ENCODE results near the gene MYD88. TPM values are rescaled to one million over a fixed set of nuclear protein-coding genes. Genes with fewer than 3 reads are reported as not detected.

The MYD88 gene
- polyA plus RNA-seq, 3 donors, result 286 to 427 (median 398) TPM

DNA sequence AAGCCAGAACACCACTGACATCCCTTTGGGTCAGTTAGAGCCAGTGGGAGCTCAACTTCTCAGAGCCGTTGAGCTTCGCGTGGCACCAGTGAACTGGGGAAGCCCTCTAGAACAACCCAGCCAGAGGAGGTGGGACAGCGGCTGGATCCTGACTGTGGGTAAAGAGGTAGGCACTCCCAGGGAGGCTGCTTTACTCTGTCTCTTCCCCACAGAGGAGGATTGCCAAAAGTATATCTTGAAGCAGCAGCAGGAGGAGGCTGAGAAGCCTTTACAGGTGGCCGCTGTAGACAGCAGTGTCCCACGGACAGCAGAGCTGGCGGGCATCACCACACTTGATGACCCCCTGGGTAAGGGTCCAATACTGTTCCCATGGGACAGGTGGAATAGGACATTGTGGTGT lies 1.2 kb downstream of the MYD88 start:
- peak overlapping the region; percentile 96 for H3K9ac ChIP-seq (ENCODE audit: insufficient read depth, low read length, poor library complexity, severe bottlenecking)
- H3K9me3 ChIP-seq (replicated peaks in 1 of 2; ENCODE audit: control insufficient read depth in 1 of 2, insufficient read depth in 1 of 2, low read length in 2 of 2), result no peaks in the 10 kb centered on the region
- peaks cover 66% of the 10 kb centered on the region for H3K4me1 Mint-ChIP-seq
- intact Hi-C loops (cut with micrococcal nuclease), result loop anchor here (2.0 to 10.0 kb wide), 4 partner anchors 25 to 205 kb away; partner anchors contain the start of genes OXSR1 (in 1 of the 2) and XYLB (in 1 of the 2)
- peaks cover 60 to 80% of the 10 kb centered on the region in 2 donors for H3K4me1 ChIP-seq (ENCODE audit: control insufficient read depth in 1 of 2, insufficient read depth in 2 of 2, low read length in 2 of 2)
- H3K27ac ChIP-seq (ENCODE audit: low read depth in 1 of 2, low read length in 2 of 2), result peak overlapping the region; percentile 95 to 97
- no peak overlapping the region for H2AFZ ChIP-seq (ENCODE audit: insufficient read depth, low read depth, low read length, poor library complexity, severe bottlenecking)
- peaks cover 24 to 37% of the 10 kb centered on the region in 2 donors for H3K36me3 ChIP-seq (replicated peaks in 1 of 2; ENCODE audit: control insufficient read depth in 1 of 2, insufficient read depth in 2 of 2, low read length in 2 of 2)
- peaks cover 0 to 1% (median 0%) of the 10 kb centered on the region in 7 donors for H3K9me3 Mint-ChIP-seq
- no peak for DNase-seq
- 100% methylated on average over 3 of the region's 7 CpGs for WGBS (ENCODE audit: insufficient coverage)
- peak overlapping the region; percentile 95 to 99 for H3K4me3 Mint-ChIP-seq
- peaks cover 67% of the 10 kb centered on the region for H3K79me2 ChIP-seq (ENCODE audit: insufficient read depth, low read length)
- peak overlapping the region; percentile 95 for H3K4me2 ChIP-seq (replicated peaks; ENCODE audit: extremely low read depth, low read length, poor library complexity, severe bottlenecking)
- no peak for TF ChIP-seq CTCF (IDR thresholded peaks at IDR 0.05)
- H3K36me3 Mint-ChIP-seq, result peaks cover 32 to 46% of the 10 kb centered on the region in 2 donors
- peaks cover 46% of the 10 kb centered on the region for H4K20me1 ChIP-seq (ENCODE audit: insufficient read depth, low read length)
- H3K27me3 Mint-ChIP-seq (ENCODE audit: low read depth in 3 of 3), result peaks cover 0 to 2% (median 0%) of the 10 kb centered on the region in 3 donors
- peak overlapping the region in 6 of 7 donors; percentile 97 to 100 (median 99) for H3K27ac Mint-ChIP-seq
- peak overlapping the region; percentile 89 to 99 (median 96) for H3K4me3 ChIP-seq (replicated peaks in 1 of 3; ENCODE audit: low read depth in 2 of 3, low read length in 3 of 3)
- no peaks in the 10 kb centered on the region for H3K27me3 ChIP-seq (ENCODE audit: control insufficient read depth in 2 of 2, insufficient read depth in 2 of 2, low read length in 2 of 2)

- over 99% methylated on average over 11 of the region's 13 CpGs for WGBS (ENCODE audit: insufficient coverage)
- peaks cover 53 to 74% of the 10 kb centered on the region in 2 donors for H3K4me1 ChIP-seq (ENCODE audit: control insufficient read depth in 1 of 2, insufficient read depth in 2 of 2, low read length in 2 of 2)
These were observed 2.1 kb downstream of the MYD88 start for GRCh38 chr3:38140326-38141172.

More at GRCh38 chr3:38140326-38141172, 2.1 kb downstream of the MYD88 start:
- TF ChIP-seq CTCF (IDR thresholded peaks at IDR 0.05), result no peak
- Mint-ChIP-seq H3K36me3 (peaks cover 24 to 39% of the 10 kb centered on the region in 2 donors), H3K4me3 (peak overlapping the region; percentile 95 to 99), H3K9me3 (peaks cover 0 to 1% (median 0%) of the 10 kb centered on the region in 7 donors), H3K27me3 (ENCODE audit: low read depth in 3 of 3) (peaks cover 0 to 2% (median 0%) of the 10 kb centered on the region in 3 donors), H3K27ac (peak overlapping the region in 6 of 7 donors; percentile 31 to 99 (median 58)), H3K4me1 (peaks cover 58% of the 10 kb centered on the region)
- peaks cover 37% of the 10 kb centered on the region for H4K20me1 ChIP-seq (ENCODE audit: insufficient read depth, low read length)
- H3K27me3 ChIP-seq (ENCODE audit: control insufficient read depth in 2 of 2, insufficient read depth in 2 of 2, low read length in 2 of 2), result no peaks in the 10 kb centered on the region
- H2AFZ ChIP-seq (ENCODE audit: insufficient read depth, low read depth, low read length, poor library complexity, severe bottlenecking), result no peak overlapping the region
- H3K36me3 ChIP-seq (replicated peaks in 1 of 2; ENCODE audit: control insufficient read depth in 1 of 2, insufficient read depth in 2 of 2, low read length in 2 of 2), result peaks cover 21 to 31% of the 10 kb centered on the region in 2 donors
- peak overlapping the region in 1 of 2 donors; percentile 97 for H3K27ac ChIP-seq (ENCODE audit: low read depth in 1 of 2, low read length in 2 of 2)
- DNase-seq, result no peak
- peaks cover 58% of the 10 kb centered on the region for H3K79me2 ChIP-seq (ENCODE audit: insufficient read depth, low read length)
- H3K9me3 ChIP-seq (replicated peaks in 1 of 2; ENCODE audit: control insufficient read depth in 1 of 2, insufficient read depth in 1 of 2, low read length in 2 of 2), result no peaks in the 10 kb centered on the region
- H3K4me2 ChIP-seq (replicated peaks; ENCODE audit: extremely low read depth, low read length, poor library complexity, severe bottlenecking), result peak overlapping the region; percentile 95
- peak overlapping the region; percentile 96 for H3K9ac ChIP-seq (ENCODE audit: insufficient read depth, low read length, poor library complexity, severe bottlenecking)
- intact Hi-C loops (cut with micrococcal nuclease), result loop anchor here in 1 of 2 donors (10.0 kb wide), 1 partner anchor 56 kb away; no protein-coding TSS in a partner anchor
- H3K4me3 ChIP-seq (replicated peaks in 1 of 3; ENCODE audit: low read depth in 2 of 3, low read length in 3 of 3), result peak overlapping the region; percentile 89 to 99 (median 96)

All from CD14-positive monocyte (primary cell).